ENCODE results near the gene FBLL1. TPM values are rescaled to one million over a fixed set of nuclear protein-coding genes. Genes with fewer than 3 reads are reported as not detected.

Gene FBLL1
- 18.2 TPM for polyA plus RNA-seq (2012; ENCODE audit: insufficient read length, low read depth)

DNA sequence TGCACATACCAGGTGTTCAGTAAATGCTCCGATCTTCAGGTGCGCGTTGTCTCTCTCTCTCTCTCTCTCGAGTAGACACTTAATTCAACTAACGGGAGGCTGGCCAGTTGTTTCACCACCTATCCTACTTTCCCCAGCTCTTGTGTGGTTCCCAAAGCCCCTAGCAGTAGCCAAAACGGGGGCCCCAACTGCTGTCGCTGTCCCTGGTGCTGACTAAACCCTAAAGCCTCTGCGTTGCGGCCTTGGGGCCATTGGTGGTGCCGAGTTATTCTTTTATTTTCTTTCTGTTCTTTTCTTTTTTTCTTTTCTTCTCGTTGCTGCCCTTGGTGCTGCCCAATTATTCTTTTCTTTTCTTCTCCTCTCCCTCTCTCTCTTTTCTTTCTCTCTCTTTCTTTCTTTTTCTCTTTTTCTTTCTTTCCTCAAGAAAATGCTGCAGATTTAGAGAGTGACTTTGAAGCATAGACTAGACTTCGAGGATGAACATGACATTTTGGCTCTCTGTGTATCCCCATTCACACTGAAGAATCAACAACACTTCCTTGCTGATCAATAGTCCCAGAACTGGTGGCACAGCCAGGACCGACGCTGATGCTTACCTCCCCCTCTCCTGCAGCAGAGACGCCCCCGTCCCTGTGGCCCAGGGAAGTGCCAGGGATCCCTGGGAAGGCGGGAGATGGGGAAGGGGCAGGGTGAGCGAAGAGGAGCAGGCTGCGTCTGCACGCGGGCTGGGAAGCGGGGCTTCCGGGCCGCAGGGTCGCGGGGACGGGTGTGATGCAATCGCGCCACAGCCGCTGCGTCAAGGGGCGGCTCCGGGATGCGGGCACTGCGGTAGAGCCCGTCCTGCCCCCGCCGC lies at the start of gene FBLL1:
Gene FBLL1 (plus strand): TSS at position 785 of the 853 bp plus-strand sequence. CDS start 200 bp downstream, outside the sequence.
- no peak for TF ChIP-seq TAF1 (IDR thresholded peaks at IDR 0.05; ENCODE audit: borderline replicate concordance, insufficient read depth, low read length)
- no peak for TF ChIP-seq POLR2AphosphoS5 (IDR thresholded peaks at IDR 0.05; ENCODE audit: low read depth, low read length)
- no peak for TF ChIP-seq SIN3A (IDR thresholded peaks at IDR 0.05; ENCODE audit: borderline replicate concordance, insufficient read depth, low read length)
- no peak for TF ChIP-seq FOXP2 (optimal IDR thresholded peaks at IDR 0.05; ENCODE audit: borderline replicate concordance, extremely low read depth, extremely low read length, insufficient read depth)
- TF ChIP-seq, protein P1, sequence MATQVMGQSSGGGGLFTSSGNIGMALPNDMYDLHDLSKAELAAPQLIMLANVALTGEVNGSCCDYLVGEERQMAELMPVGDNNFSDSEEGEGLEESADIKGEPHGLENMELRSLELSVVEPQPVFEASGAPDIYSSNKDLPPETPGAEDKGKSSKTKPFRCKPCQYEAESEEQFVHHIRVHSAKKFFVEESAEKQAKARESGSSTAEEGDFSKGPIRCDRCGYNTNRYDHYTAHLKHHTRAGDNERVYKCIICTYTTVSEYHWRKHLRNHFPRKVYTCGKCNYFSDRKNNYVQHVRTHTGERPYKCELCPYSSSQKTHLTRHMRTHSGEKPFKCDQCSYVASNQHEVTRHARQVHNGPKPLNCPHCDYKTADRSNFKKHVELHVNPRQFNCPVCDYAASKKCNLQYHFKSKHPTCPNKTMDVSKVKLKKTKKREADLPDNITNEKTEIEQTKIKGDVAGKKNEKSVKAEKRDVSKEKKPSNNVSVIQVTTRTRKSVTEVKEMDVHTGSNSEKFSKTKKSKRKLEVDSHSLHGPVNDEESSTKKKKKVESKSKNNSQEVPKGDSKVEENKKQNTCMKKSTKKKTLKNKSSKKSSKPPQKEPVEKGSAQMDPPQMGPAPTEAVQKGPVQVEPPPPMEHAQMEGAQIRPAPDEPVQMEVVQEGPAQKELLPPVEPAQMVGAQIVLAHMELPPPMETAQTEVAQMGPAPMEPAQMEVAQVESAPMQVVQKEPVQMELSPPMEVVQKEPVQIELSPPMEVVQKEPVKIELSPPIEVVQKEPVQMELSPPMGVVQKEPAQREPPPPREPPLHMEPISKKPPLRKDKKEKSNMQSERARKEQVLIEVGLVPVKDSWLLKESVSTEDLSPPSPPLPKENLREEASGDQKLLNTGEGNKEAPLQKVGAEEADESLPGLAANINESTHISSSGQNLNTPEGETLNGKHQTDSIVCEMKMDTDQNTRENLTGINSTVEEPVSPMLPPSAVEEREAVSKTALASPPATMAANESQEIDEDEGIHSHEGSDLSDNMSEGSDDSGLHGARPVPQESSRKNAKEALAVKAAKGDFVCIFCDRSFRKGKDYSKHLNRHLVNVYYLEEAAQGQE (IDR thresholded peaks at IDR 0.05; ENCODE audit: insufficient read depth in 1 of 2, low read depth in 2 of 2, low read length in 2 of 2): peak; percentile 92 to 99

DNA sequence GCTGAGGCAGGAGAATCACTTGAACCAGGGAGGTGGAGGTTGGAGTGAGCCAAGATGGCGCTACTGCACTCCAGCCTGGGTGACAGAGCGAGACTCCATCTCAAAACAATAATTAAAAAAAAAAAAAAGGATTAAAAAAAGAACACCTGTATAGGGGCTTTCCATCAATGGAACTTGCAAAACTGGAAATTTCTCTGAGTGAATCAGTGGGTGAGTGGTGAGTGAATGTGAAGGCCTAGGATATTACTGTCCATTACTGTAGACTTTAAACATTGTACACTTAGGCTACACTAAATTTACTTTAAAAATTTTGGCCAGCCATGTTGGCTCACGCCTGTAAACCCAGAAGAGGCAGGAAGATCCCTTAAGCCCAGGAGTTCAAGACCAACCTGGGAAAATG lies 48.5 kb upstream of the FBLL1 start:
- TF ChIP-seq TAF1 (IDR thresholded peaks at IDR 0.05; ENCODE audit: borderline replicate concordance, insufficient read depth, low read length) (no peak), FOXP2 (optimal IDR thresholded peaks at IDR 0.05; ENCODE audit: borderline replicate concordance, extremely low read depth, extremely low read length, insufficient read depth) (no peak), SIN3A (IDR thresholded peaks at IDR 0.05; ENCODE audit: borderline replicate concordance, insufficient read depth, low read length) (no peak)

DNA sequence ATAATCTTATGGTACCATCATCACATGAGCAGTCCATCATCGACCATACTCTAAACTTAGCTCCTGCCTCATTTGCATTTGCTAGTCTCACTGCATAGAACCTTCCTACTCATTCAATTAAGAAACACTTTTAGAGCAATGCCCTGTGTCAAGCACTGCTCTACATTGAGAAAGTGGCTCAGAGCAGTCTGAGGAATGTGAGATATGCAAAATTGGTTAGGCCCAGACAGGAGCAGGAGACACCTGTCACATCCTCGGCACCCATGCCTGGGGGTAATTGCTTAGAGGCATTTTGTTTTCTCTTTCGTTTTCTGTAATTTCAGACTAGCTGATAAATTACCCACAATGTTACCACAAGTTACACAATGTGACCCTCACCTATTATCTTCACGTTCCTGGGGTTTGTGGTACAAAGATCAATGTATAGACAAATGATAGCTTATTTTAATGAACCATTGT lies 47.7 kb upstream of the FBLL1 start:
- TF ChIP-seq TAF1 (IDR thresholded peaks at IDR 0.05; ENCODE audit: borderline replicate concordance, insufficient read depth, low read length) (no peak), FOXP2 (optimal IDR thresholded peaks at IDR 0.05; ENCODE audit: borderline replicate concordance, extremely low read depth, extremely low read length, insufficient read depth) (no peak), POLR2AphosphoS5 (IDR thresholded peaks at IDR 0.05; ENCODE audit: low read depth, low read length) (no peak), SIN3A (IDR thresholded peaks at IDR 0.05; ENCODE audit: borderline replicate concordance, insufficient read depth, low read length) (no peak)
- TF ChIP-seq, protein P1 (IDR thresholded peaks at IDR 0.05; ENCODE audit: insufficient read depth in 1 of 2, low read depth in 2 of 2, low read length in 2 of 2): no peak

DNA sequence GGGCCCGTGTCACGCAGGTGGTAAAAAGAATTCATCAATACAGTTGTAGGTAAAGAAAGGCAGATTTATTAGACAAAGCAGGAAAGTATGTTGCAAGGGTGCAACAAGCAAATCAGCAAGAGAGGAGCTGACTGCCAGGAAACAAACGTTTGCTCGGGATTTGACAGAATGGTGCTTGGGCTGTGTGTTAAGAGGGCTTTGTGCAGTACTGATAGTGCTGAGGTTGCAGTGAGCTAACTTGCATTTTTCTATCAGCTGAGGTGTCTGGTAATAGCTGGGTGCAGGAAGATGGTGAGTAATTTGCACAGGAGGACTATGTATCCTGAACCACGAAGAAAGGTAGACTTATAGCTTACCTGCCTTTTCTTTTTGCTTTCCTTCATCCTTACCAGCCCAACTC lies 46.7 kb upstream of the FBLL1 start:
- TF ChIP-seq, protein P1 (IDR thresholded peaks at IDR 0.05; ENCODE audit: insufficient read depth in 1 of 2, low read depth in 2 of 2, low read length in 2 of 2): no peak
- TF ChIP-seq SIN3A (IDR thresholded peaks at IDR 0.05; ENCODE audit: borderline replicate concordance, insufficient read depth, low read length): no peak
- no peak for TF ChIP-seq TAF1 (IDR thresholded peaks at IDR 0.05; ENCODE audit: borderline replicate concordance, insufficient read depth, low read length)
- no peak for TF ChIP-seq POLR2AphosphoS5 (IDR thresholded peaks at IDR 0.05; ENCODE audit: low read depth, low read length)
- no peak for TF ChIP-seq FOXP2 (optimal IDR thresholded peaks at IDR 0.05; ENCODE audit: borderline replicate concordance, extremely low read depth, extremely low read length, insufficient read depth)

DNA sequence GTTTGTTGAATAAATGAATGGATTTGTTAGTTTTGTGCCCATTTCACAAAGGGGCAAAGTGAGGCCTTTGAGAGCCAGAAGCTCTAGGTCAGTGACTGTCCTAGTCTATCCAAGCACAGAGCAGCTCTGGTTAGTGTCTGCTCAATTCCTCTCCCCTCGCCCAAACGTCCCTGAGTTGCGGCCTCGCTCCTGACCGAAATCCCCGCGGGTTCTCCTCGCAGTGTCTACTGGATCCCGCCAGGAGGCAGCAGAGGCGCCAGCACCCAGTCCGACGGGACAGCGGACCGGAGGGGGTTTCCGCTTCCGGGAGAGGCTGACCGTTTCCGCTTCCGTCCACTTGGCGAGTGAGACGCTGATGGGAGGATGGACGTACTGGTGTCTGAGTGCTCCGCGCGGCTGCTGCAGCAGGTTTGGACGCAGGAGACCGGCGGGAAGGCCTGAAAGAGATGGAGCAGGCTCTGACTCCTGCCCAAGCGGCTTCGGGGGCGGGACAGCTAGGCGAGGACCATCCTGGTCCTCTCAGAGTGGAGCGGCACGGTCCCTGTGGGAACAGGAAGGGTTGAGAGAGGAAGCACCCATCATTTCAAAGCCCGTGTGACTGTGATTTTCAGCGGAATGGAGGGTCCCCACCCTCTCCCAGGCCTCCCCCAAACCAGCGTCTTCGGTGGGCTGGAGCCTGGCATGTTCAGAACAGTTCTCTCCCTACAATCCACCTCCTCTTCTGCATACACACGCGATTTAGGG lies 42.8 kb upstream of the FBLL1 start, which contains the start of gene RARS1:
Gene RARS1 (plus strand): TSS at position 336 of the 744 bp plus-strand sequence. CDS start 28 bp downstream, at position 364.
- TF ChIP-seq TAF1 (IDR thresholded peaks at IDR 0.05; ENCODE audit: borderline replicate concordance, insufficient read depth, low read length) (peak; percentile 98), POLR2AphosphoS5 (IDR thresholded peaks at IDR 0.05; ENCODE audit: low read depth, low read length) (peak; percentile 99), FOXP2 (optimal IDR thresholded peaks at IDR 0.05; ENCODE audit: borderline replicate concordance, extremely low read depth, extremely low read length, insufficient read depth) (peak; percentile 77), SIN3A (IDR thresholded peaks at IDR 0.05; ENCODE audit: borderline replicate concordance, insufficient read depth, low read length) (no peak)
- TF ChIP-seq, protein P1 (IDR thresholded peaks at IDR 0.05; ENCODE audit: insufficient read depth in 1 of 2, low read depth in 2 of 2, low read length in 2 of 2): peak; percentile 66 to 81; a peak in 3 of 4 replicates
